ENCODE data around the gene MTUS2.

DNA sequence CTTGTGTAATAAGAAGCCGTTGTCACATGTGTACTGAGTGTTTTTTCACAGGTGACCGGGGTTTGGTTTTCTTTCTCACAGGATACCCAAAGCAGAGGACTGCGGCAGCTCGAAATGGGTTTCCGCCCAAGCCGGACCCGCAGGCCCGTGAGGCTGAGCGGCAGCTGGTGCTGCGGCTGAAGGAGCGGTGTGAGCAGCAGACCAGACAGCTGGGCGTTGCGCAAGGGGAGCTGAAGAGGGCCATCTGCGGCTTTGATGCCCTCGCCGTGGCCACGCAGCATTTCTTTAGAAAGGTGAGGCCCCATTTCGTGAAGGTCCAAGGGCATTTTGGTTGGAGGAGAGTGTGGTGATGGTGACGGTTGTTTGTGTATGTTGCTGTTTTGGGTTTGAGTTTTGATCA lies 539.0 kb downstream of the MTUS2 start:
- TF ChIP-seq, protein P1, sequence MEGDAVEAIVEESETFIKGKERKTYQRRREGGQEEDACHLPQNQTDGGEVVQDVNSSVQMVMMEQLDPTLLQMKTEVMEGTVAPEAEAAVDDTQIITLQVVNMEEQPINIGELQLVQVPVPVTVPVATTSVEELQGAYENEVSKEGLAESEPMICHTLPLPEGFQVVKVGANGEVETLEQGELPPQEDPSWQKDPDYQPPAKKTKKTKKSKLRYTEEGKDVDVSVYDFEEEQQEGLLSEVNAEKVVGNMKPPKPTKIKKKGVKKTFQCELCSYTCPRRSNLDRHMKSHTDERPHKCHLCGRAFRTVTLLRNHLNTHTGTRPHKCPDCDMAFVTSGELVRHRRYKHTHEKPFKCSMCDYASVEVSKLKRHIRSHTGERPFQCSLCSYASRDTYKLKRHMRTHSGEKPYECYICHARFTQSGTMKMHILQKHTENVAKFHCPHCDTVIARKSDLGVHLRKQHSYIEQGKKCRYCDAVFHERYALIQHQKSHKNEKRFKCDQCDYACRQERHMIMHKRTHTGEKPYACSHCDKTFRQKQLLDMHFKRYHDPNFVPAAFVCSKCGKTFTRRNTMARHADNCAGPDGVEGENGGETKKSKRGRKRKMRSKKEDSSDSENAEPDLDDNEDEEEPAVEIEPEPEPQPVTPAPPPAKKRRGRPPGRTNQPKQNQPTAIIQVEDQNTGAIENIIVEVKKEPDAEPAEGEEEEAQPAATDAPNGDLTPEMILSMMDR (IDR thresholded peaks at IDR 0.05; ENCODE audit: insufficient read depth, low read length, poor library complexity, severe bottlenecking), result no peak
- no peak for TF ChIP-seq EZH2phosphoT487 (conservative IDR thresholded peaks at IDR 0.05; ENCODE audit: low read length)

All from SU-DHL-6 (cell line).